T1000 (cell line): ENCODE data around the gene UGT1A10.

Source experiments
- DNase-seq: peaks from one replicate; lab custom pipeline; 2025; ENCODE audit warnings: mixed read lengths; lab: John Stamatoyannopoulos, UW

UGT1A10 gene

DNA sequence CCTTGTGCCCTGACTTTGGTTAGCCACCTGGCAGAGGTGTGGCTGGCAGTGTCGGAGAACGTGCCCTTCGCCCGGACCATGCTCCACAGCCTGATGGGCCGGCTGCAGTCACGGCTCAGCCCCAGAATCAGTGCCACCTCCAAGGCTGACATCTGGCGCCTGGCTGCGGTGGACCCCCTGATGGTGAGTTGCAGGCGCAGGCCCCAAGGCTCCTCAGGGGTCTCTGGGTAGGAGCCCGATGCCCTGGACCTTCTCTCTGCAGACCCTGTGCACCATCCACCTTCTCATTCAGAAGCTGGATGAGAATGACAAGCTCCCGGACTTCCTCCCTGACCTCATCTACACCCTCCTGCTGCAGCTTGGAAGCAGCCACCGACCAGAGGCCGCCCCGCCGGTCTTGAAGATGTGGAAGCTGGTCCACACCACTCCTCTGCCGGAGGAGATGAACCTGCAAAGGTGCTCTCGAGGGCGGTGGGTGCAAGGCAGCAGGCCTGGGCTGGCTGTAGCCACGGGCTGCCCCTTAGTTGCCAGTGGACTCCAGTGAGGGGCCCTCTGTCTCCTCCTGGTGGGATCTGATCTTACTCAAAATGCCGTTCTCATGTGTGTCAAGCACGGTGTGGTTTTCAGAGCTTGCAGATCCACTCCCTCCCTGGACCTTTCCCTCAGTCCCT lies 186.0 kb downstream of the UGT1A10 start:
- no peak for DNase-seq
